GM20000 (cell line): ENCODE measurements around the gene VWA5B1.

ENCODE experiments used
- DNase-seq: peaks from one replicate; pipeline ENCODE4 v3.0.0; 2012; ENCODE audit warnings: low spot score
- CTCF ChIP-seq: IDR thresholded peaks from 2 replicates; pipeline ENCODE4 v1.5.1; 2012; ENCODE audit warnings: mild to moderate bottlenecking, control low read depth; ENCODE audit errors: extremely low read depth, missing control alignments

Gene VWA5B1

DNA sequence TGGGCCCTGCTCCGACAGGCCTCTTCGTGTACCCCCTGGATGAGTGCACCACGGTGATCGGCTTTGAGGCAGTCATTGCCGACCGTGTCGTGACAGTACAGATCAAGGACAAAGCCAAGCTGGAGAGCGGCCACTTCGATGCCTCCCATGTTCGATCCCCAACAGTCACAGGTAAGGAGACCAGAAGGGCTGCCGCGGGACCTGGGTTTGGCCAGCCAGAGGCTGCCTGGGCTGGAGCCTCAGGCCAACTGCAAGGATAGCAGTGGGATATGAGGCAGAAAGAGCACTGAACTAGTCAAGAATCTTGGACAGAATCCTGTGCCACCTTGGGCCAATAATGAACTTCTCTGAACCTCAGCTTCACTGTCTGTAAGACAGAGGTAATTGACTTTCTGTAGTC, 22.1 kb downstream of the VWA5B1 start:
- no peak for DNase-seq
- TF ChIP-seq CTCF, result no peak

GRCh38 chr1:20317471-20317870, 26.8 kb downstream of the VWA5B1 start:
- TF ChIP-seq CTCF, result no peak
- DNase-seq, result no peak

GRCh38 chr1:20318521-20318920, 27.8 kb downstream of the VWA5B1 start:
- no peak for TF ChIP-seq CTCF
- no peak for DNase-seq

DNA sequence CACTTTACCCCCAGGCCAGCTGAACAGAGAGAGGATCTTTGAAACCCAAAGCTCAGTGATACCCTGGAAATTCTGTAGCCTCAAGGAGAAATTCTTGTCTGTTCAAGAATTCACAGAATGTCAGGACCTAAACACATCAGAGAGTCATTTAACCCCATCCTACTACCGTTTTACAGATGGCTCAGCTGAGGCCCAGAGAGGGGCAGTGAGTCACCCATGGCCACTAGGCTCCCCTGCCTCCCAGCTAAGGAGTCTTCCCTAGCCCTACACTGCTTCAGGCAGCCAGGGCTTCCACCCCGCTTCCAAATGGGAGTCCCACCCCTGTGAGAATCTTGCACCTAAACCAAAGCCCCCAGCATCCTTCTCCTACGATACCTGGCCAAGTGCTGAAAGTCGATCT, 28.3 kb downstream of the VWA5B1 start:
- no peak for DNase-seq
- no peak for TF ChIP-seq CTCF

- no peak for TF ChIP-seq CTCF
- no peak for DNase-seq
These were observed 29.0 kb downstream of the VWA5B1 start for GRCh38 chr1:20319456-20320220.

DNA sequence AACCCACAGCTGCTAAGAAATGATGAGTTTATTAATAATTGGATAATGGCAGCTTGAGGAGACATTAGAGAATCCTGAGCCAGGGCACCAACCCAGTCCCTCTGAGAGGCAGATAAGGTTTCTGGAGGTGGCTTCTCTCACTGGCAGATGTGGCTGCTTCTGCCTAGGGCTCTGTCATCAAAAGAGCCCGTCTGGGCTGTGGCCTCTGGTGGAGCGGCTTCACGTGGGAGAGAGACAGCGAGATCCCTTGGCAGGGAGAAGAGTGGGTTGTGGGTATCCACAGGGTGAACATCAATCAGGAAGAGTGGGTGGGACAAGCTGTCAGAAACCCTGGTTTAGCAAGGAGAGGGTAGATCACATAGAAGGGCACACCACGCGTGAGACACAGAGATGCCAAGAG, 30.0 kb downstream of the VWA5B1 start:
- TF ChIP-seq CTCF, result no peak

GRCh38 chr1:20321573-20321972, 30.9 kb downstream of the VWA5B1 start:
- no peak for TF ChIP-seq CTCF
- DNase-seq, result no peak

More for the DNA sequence above, 30.0 kb downstream of the VWA5B1 start:
- no peak for DNase-seq
